Right lobe of liver (tissue), 4 donors: ENCODE measurements around the gene SESTD1.

Experiments
- CTCF ChIP-seq, 4 donors: fragments of 200-600 bp in 3 of 4; fragments of 450-650 bp in 1 of 4; IDR thresholded peaks; one replicate each; pipeline versions ENCODE4 v1.5.1 to v1.8.0; 2016 to 2022; ENCODE audit warnings: antibody characterized with exemption in 4 of 4, mild to moderate bottlenecking in 2 of 4
- POLR2A ChIP-seq: fragments of 450-650 bp; IDR thresholded peaks from one replicate; pipeline ENCODE4 v1.6.1; 2017; ENCODE audit warnings: antibody characterized with exemption, mild to moderate bottlenecking
- donor health status: DM: no; HTN: no; CAD: no.
- donor health status: DM: no; HTN: no; CAD: no.
- donor health status: DM: no; HTN: yes; CAD: no.

- TF ChIP-seq CTCF (IDR thresholded peaks at IDR 0.05) (no peak), POLR2A (no peak)
Observed at GRCh38 chr2:179133016-179133415, 131.6 kb downstream of the SESTD1 start.
